Astrocyte (in vitro differentiated cells and primary cell): Measurements from ENCODE around the gene ZNF83. TPM values are rescaled to one million over a fixed set of nuclear protein-coding genes. Genes with fewer than 3 reads are reported as not detected.
"Not testable (repeated sequence)": the region's sequence is repeated elsewhere in the genome, so short reads cannot be mapped to it uniquely, and the experiment has no call there.

Experiments used
- DNase-seq: peaks from one replicate; pipeline ENCODE4 v3.0.0-alpha.2; 2010; ENCODE audit warnings: low read depth
- FAIRE-seq: peaks from 2 replicates; lab custom pipeline; 2011; peaks lifted over from hg19 to GRCh38; lab: Jason Lieb, UNC
- H2AFZ ChIP-seq: 2 replicates; pipeline ENCODE4 v1.6.0; 2012; ENCODE audit warnings: low read depth, low read length, inconsistent platforms
- H3K27ac ChIP-seq: 2 replicates; pipeline ENCODE4 v1.5.1; 2011; ENCODE audit warnings: low read depth, low read length, inconsistent platforms
- H3K27me3 ChIP-seq: 2 replicates; pipeline ENCODE4 v1.6.0; 2011; ENCODE audit warnings: low read length, inconsistent platforms; ENCODE audit not compliant: insufficient read depth
- H3K36me3 ChIP-seq: 2 replicates; pipeline ENCODE4 v1.5.1; 2011; ENCODE audit warnings: low read length, inconsistent platforms; ENCODE audit not compliant: insufficient read depth
- H3K4me1 ChIP-seq: 2 replicates; pipeline ENCODE4 v1.5.1; 2011; ENCODE audit warnings: low read length, inconsistent platforms; ENCODE audit not compliant: insufficient read depth
- H3K4me2 ChIP-seq: 2 replicates; pipeline ENCODE4 v1.6.0; 2012; ENCODE audit warnings: low read length, inconsistent platforms
- H3K4me3 ChIP-seq: 2 replicates; pipeline ENCODE4 v1.5.1; 2011; ENCODE audit warnings: low read depth, mild to moderate bottlenecking, low read length, inconsistent platforms; ENCODE audit not compliant: insufficient read depth
- H3K79me2 ChIP-seq: 2 replicates; pipeline ENCODE4 v1.6.0; 2012; ENCODE audit warnings: mild to moderate bottlenecking, low read length, inconsistent platforms; ENCODE audit not compliant: insufficient read depth
- H3K9ac ChIP-seq: 2 replicates; pipeline ENCODE4 v1.6.0; 2012; ENCODE audit warnings: mild to moderate bottlenecking, low read length, inconsistent platforms
- H3K9me3 ChIP-seq: 2 replicates; pipeline ENCODE4 v1.5.1; 2012; ENCODE audit warnings: low read depth, mild to moderate bottlenecking, low read length, inconsistent platforms; ENCODE audit not compliant: insufficient read depth
- H4K20me1 ChIP-seq: 2 replicates; pipeline ENCODE4 v1.6.0; 2012; ENCODE audit warnings: low read length, inconsistent platforms; ENCODE audit not compliant: insufficient read depth
- H3K27ac Mint-ChIP-seq: one replicate; pipeline ENCODE4 v1.8.0; 2021; ENCODE audit warnings: mild to moderate bottlenecking, mixed read lengths; ENCODE audit not compliant: unreplicated experiment
- H3K27me3 Mint-ChIP-seq: one replicate; pipeline ENCODE4 v1.8.0; 2021; ENCODE audit warnings: low read depth, mixed read lengths; ENCODE audit not compliant: unreplicated experiment
- H3K36me3 Mint-ChIP-seq: one replicate; pipeline ENCODE4 v1.8.0; 2021; ENCODE audit warnings: low read depth, mixed read lengths; ENCODE audit not compliant: unreplicated experiment
- H3K4me1 Mint-ChIP-seq: one replicate; pipeline ENCODE4 v1.8.0; 2021; ENCODE audit warnings: low read depth, mixed read lengths; ENCODE audit not compliant: unreplicated experiment
- H3K4me3 Mint-ChIP-seq: one replicate; pipeline ENCODE4 v1.8.0; 2021; ENCODE audit warnings: mild to moderate bottlenecking, moderate library complexity, mixed read lengths; ENCODE audit not compliant: unreplicated experiment
- H3K9me3 Mint-ChIP-seq: one replicate; pipeline ENCODE4 v1.8.0; 2021; ENCODE audit warnings: mild to moderate bottlenecking, mixed read lengths; ENCODE audit not compliant: unreplicated experiment
- EZH2 ChIP-seq: IDR thresholded peaks from 2 replicates; pipeline ENCODE4 v1.6.1; 2012; ENCODE audit warnings: mild to moderate bottlenecking, low read length, inconsistent platforms; ENCODE audit not compliant: insufficient read depth
- total RNA-seq: library from RNA; stranded (reverse); gene quantifications from 2 replicates; pipeline ENCODE4 v1.2.1, GENCODE V29; 2021
- TF ChIP-seq, protein P1 (sequence below): IDR thresholded peaks from 2 replicates; pipeline ENCODE4 v1.5.1; 2011; ENCODE audit warnings: low read depth, mild to moderate bottlenecking, inconsistent platforms, low read length, moderate library complexity; ENCODE audit not compliant: insufficient read depth

Gene ZNF83
- total RNA-seq, 1 donor from 2014 or later = 35.4 TPM

DNA sequence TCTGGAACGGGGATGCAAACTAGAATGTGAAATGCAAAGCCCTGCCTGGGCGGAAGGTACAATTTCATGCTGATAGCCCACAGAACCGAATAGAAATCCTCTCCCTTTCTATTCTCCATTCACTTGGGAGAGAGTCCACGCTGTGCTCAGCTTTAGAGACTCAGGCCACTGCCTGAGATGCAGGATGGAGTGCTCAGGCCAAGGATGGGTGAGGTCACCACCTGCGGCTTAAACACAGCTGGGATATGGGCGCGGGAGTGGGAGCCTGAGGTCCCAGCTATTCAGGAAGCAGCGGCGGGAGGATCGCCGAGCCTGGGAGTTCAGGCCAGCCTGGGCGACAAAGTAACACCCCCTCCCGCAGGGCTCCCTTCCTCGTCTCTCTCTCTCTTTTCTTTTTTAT lies 446 bp upstream of the ZNF83 start:
- no peak for FAIRE-seq
- no peaks in the 10 kb centered on the region for H3K9me3 Mint-ChIP-seq
- no peaks in the 10 kb centered on the region for H3K27me3 Mint-ChIP-seq
- H3K36me3 Mint-ChIP-seq = peaks cover 6% of the 10 kb centered on the region
- peaks cover 19% of the 10 kb centered on the region for H3K4me1 Mint-ChIP-seq
- Histone ChIP-seq H3K4me1 (peaks cover 6% of the 10 kb centered on the region), H3K27ac (peak overlapping the region; percentile 37), H3K36me3 (peaks cover 2% of the 10 kb centered on the region), H3K9me3 (no peaks in the 10 kb centered on the region), H3K79me2 (peaks cover 6% of the 10 kb centered on the region), H3K4me2 (peak overlapping the region; percentile 89), H3K27me3 (no peaks in the 10 kb centered on the region), H4K20me1 (no peaks in the 10 kb centered on the region), H3K9ac (peak overlapping the region; percentile 64), H3K4me3 (peak overlapping the region; percentile 63), H2AFZ (peak overlapping the region; percentile 85)
- TF ChIP-seq, protein P1, sequence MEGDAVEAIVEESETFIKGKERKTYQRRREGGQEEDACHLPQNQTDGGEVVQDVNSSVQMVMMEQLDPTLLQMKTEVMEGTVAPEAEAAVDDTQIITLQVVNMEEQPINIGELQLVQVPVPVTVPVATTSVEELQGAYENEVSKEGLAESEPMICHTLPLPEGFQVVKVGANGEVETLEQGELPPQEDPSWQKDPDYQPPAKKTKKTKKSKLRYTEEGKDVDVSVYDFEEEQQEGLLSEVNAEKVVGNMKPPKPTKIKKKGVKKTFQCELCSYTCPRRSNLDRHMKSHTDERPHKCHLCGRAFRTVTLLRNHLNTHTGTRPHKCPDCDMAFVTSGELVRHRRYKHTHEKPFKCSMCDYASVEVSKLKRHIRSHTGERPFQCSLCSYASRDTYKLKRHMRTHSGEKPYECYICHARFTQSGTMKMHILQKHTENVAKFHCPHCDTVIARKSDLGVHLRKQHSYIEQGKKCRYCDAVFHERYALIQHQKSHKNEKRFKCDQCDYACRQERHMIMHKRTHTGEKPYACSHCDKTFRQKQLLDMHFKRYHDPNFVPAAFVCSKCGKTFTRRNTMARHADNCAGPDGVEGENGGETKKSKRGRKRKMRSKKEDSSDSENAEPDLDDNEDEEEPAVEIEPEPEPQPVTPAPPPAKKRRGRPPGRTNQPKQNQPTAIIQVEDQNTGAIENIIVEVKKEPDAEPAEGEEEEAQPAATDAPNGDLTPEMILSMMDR = no peak
- no peak for TF ChIP-seq EZH2
- peak overlapping the region; percentile 96 for H3K4me3 Mint-ChIP-seq
- DNase-seq = peak; percentile 64
- H3K27ac Mint-ChIP-seq = peak overlapping the region; percentile 97

DNA sequence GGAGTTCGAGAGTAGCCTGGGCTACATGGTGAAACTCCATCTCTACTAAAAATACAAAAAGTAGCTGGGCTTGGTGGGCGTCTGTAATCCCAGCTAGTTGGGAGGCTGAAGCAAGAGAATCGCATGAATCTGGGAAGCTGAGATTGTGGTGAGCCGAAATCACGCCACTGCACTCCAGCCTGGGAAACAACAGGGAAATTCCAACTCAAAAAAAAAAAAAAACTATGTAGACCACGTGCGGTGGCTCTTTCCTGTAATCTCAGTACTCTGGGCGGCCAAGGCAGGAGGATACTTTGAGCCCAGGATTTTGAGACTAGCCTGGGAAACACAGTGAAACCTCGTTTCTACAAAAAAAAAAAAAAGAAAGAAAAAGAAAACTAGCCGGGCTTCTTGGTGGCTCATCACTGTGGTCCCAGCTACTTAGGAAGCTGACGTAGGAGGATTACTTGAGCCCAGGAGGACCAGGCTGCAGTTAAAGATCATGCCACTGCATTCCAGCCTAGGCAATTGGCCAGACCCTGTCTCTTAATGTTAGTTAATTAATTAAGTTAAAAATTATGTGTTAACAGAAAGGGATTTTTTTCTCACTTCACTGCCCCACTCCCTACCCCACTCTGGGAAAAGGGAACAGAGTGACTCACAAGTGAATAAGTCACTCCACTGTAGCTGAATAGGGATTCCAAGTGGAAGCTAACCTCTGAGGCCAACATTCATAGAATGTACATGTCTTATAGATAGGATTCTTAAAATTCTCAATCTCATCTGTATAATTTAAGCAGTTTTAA lies 2.2 kb downstream of the ZNF83 start:
- peak; percentile 35 for DNase-seq
- H3K4me3 Mint-ChIP-seq = peak overlapping the region; percentile 51

DNA sequence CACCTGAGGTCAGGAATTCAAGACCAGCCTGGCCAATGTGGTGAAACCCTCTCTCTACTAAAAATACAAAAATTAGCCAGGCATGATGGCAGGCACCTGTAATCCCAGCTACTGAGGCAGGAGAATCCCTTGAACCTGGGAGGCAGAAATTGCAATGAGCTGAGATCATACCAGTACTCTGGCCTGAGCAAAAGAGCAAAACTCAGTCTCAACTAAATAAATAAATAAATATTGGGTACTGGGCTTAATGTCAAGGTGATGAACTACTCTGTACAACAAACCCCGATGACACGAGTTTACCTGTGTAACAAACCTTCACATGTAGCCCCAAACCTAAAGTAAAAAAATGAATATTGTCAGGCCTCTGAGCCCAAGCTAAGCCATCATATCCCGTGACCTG lies 10.7 kb downstream of the ZNF83 start:
- not testable (repeated sequence) for H3K9me3 Mint-ChIP-seq, H3K4me2 ChIP-seq, H3K4me3 Mint-ChIP-seq, H2AFZ ChIP-seq, H3K4me1 ChIP-seq, H3K27me3 ChIP-seq, H3K79me2 ChIP-seq, H3K4me3 ChIP-seq, H3K9me3 ChIP-seq, H3K27ac Mint-ChIP-seq, FAIRE-seq, H3K4me1 Mint-ChIP-seq, H4K20me1 ChIP-seq, H3K9ac ChIP-seq, H3K27ac ChIP-seq, H3K27me3 Mint-ChIP-seq, DNase-seq, H3K36me3 ChIP-seq
- peaks cover 26% of the 10 kb centered on the region for H3K36me3 Mint-ChIP-seq

More for the DNA sequence above, 2.2 kb downstream of the ZNF83 start:
- no peak for FAIRE-seq
- no peaks in the 10 kb centered on the region for H3K27me3 ChIP-seq
- Mint-ChIP-seq H3K27me3 (no peaks in the 10 kb centered on the region), H3K36me3 (peaks cover 19% of the 10 kb centered on the region), H3K9me3 (no peaks in the 10 kb centered on the region), H3K4me1 (peaks cover 19% of the 10 kb centered on the region), H3K27ac (peak overlapping the region; percentile 80)
- TF ChIP-seq EZH2 = no peak
- TF ChIP-seq, protein P1 = no peak
- H3K79me2 ChIP-seq = peaks cover 6% of the 10 kb centered on the region
- H3K9ac ChIP-seq = no peak overlapping the region
- H3K27ac ChIP-seq = no peak overlapping the region
- peaks cover 6% of the 10 kb centered on the region for H3K4me1 ChIP-seq
- no peak overlapping the region for H3K4me3 ChIP-seq
- peaks cover 2% of the 10 kb centered on the region for H3K36me3 ChIP-seq
- no peaks in the 10 kb centered on the region for H4K20me1 ChIP-seq
- H3K4me2 ChIP-seq = no peak overlapping the region
- no peak overlapping the region for H2AFZ ChIP-seq
- H3K9me3 ChIP-seq = no peaks in the 10 kb centered on the region
